OCI-LY3 (cell line): ENCODE results near the gene RAD21L1.
A peak's percentile ranks its signal among the peaks of the same experiment; 100 is the strongest.

Experiments used
- H2AFZ ChIP-seq: fragments of 200-600, 300-600 bp; shearing (Covaris generic); 2 replicates; pipeline ENCODE4 v1.6.0; 2014; ENCODE audit warnings: antibody characterized with exemption, low read depth, low read length
- H3K27ac ChIP-seq: fragments of 200-600, 300-600 bp; sonication (generic); 2 replicates; pipeline ENCODE4 v1.5.1; 2014; ENCODE audit warnings: mild to moderate bottlenecking, low read length, moderate library complexity, mixed read lengths
- H3K27me3 ChIP-seq: fragments of 200-600, 300-600 bp; sonication (generic); 2 replicates; pipeline ENCODE4 v1.6.1; 2014; ENCODE audit warnings: low read depth, low read length, mixed read lengths
- H3K36me3 ChIP-seq: fragments of 200-600, 300-600 bp; sonication (generic); replicated peaks from 2 replicates; pipeline ENCODE3; 2014; ENCODE audit warnings: low read depth, low read length, mixed read lengths
- H3K4me1 ChIP-seq: fragments of 300-600, 200-600 bp; sonication (generic); 2 replicates; pipeline ENCODE4 v1.6.1; 2014; ENCODE audit warnings: low read length, mixed read lengths
- H3K4me2 ChIP-seq: fragments of 200-600, 300-600 bp; sonication (generic); 2 replicates; pipeline ENCODE4 v1.6.1; 2014; ENCODE audit warnings: low read length, mixed read lengths
- H3K4me3 ChIP-seq: fragments of 300-600, 200-600 bp; sonication (generic); 2 replicates; pipeline ENCODE4 v1.5.1; 2014; ENCODE audit warnings: antibody characterized with exemption, mild to moderate bottlenecking, low read length, moderate library complexity
- H3K79me2 ChIP-seq: fragments of 300-600, 200-600 bp; shearing (Covaris generic); 2 replicates; pipeline ENCODE4 v1.6.1; 2014; ENCODE audit warnings: mild to moderate bottlenecking, low read length, mixed read lengths
- H3K9ac ChIP-seq: fragments of 300-600, 200-600 bp; shearing (Covaris generic); 2 replicates; pipeline ENCODE4 v1.6.0; 2014; ENCODE audit warnings: mild to moderate bottlenecking, low read length, moderate library complexity
- H3K9me3 ChIP-seq: fragments of 200-600, 300-600 bp; shearing (Covaris generic); 2 replicates; pipeline ENCODE4 v1.6.1; 2014; ENCODE audit warnings: low read length, mixed read lengths; ENCODE audit not compliant: insufficient read depth
- H4K20me1 ChIP-seq: fragments of 200-600, 300-600 bp; sonication (generic); 2 replicates; pipeline ENCODE4 v1.6.1; 2016; ENCODE audit warnings: low read length, mixed read lengths; ENCODE audit not compliant: insufficient read depth
- EZH2phosphoT487 ChIP-seq: fragments of 200-600 bp; shearing (Covaris generic); IDR thresholded peaks from 2 replicates; pipeline ENCODE4 v1.6.1; 2018; ENCODE audit warnings: antibody characterized with exemption, mixed run types, low read depth
- TF ChIP-seq, protein P1 (sequence below): fragments of 200-600, 300-600 bp; sonication (generic); IDR thresholded peaks from 2 replicates; pipeline ENCODE4 v1.5.1; 2014; ENCODE audit warnings: antibody characterized with exemption, low read length, low read depth

Gene RAD21L1

DNA sequence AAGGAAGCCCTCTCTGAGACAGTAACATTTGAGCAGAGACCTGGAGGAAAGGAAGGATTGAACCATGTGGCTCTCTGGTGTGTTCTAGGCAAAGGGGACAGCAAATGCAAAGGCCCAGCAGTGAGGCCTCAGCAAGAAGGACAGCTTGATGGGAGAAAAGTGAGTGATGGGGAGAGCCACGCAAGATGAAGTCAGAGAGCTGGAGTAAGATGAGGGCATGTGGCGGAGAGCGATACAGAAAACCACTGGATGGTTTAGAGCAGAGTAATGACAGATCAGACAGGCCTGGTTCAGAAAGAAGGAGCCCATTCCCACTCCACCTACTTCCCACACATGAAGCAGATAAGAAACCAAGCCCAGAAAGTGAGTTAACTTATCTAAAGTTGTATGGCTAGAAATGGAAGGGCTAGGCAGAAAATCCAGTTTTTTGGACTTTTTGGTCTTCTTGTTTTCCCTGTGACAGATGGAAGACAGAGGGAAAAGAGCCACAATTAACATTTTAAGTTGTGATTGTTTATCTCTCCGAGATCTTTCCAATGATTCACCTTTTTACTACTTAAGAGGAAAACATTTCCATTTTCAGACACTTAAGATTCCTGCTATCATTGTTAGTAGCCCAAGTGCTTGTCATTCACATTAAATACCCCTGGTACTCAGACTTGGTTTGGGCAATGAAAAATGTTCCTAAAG, 39.5 kb downstream of the RAD21L1 start:
- Histone ChIP-seq H3K4me2 (peak overlapping the region; percentile 65), H3K4me1 (peaks cover 16% of the 10 kb centered on the region), H3K9ac (peak overlapping the region; percentile 57), H3K79me2 (no peaks in the 10 kb centered on the region), H3K9me3 (peaks cover 4% of the 10 kb centered on the region; the same call in 1 of the 2 replicates), H2AFZ (peak overlapping the region; percentile 69), H3K27ac (no peak overlapping the region), H3K27me3 (peaks cover 3% of the 10 kb centered on the region; the same call in 1 of the 2 replicates), H4K20me1 (no peaks in the 10 kb centered on the region), H3K4me3 (peak overlapping the region; percentile 84), H3K36me3 (no peaks in the 10 kb centered on the region)
- no peak for TF ChIP-seq EZH2phosphoT487
- TF ChIP-seq, protein P1, sequence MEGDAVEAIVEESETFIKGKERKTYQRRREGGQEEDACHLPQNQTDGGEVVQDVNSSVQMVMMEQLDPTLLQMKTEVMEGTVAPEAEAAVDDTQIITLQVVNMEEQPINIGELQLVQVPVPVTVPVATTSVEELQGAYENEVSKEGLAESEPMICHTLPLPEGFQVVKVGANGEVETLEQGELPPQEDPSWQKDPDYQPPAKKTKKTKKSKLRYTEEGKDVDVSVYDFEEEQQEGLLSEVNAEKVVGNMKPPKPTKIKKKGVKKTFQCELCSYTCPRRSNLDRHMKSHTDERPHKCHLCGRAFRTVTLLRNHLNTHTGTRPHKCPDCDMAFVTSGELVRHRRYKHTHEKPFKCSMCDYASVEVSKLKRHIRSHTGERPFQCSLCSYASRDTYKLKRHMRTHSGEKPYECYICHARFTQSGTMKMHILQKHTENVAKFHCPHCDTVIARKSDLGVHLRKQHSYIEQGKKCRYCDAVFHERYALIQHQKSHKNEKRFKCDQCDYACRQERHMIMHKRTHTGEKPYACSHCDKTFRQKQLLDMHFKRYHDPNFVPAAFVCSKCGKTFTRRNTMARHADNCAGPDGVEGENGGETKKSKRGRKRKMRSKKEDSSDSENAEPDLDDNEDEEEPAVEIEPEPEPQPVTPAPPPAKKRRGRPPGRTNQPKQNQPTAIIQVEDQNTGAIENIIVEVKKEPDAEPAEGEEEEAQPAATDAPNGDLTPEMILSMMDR: no peak

DNA sequence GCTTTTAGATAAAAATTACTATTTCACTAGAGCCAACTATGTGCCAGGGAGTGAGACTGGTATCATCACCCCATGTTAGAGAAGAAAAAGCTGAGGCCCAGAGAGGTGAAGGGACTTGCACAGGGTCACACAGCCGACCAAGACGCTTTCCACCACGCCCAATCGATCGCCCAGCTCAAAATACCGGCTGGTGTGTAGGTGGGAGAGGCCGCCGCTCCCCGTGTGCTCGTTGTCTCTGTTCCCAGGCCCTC, 40.0 kb downstream of the RAD21L1 start:
- no peak overlapping the region for H3K27ac ChIP-seq
- no peaks in the 10 kb centered on the region for H3K79me2 ChIP-seq
- no peak for TF ChIP-seq EZH2phosphoT487
- TF ChIP-seq, protein P1: no peak
- H3K9ac ChIP-seq: peak overlapping the region; percentile 57
- H3K36me3 ChIP-seq: no peaks in the 10 kb centered on the region
- H3K27me3 ChIP-seq: no peaks in the 10 kb centered on the region; the same call in 1 of the 2 replicates
- H4K20me1 ChIP-seq: no peaks in the 10 kb centered on the region
- H3K4me2 ChIP-seq: peak overlapping the region; percentile 65
- peak overlapping the region; percentile 69 for H2AFZ ChIP-seq
- H3K4me3 ChIP-seq: peak overlapping the region; percentile 84
- H3K4me1 ChIP-seq: peaks cover 16% of the 10 kb centered on the region
- peaks cover 4% of the 10 kb centered on the region; the same call in 1 of the 2 replicates for H3K9me3 ChIP-seq

DNA sequence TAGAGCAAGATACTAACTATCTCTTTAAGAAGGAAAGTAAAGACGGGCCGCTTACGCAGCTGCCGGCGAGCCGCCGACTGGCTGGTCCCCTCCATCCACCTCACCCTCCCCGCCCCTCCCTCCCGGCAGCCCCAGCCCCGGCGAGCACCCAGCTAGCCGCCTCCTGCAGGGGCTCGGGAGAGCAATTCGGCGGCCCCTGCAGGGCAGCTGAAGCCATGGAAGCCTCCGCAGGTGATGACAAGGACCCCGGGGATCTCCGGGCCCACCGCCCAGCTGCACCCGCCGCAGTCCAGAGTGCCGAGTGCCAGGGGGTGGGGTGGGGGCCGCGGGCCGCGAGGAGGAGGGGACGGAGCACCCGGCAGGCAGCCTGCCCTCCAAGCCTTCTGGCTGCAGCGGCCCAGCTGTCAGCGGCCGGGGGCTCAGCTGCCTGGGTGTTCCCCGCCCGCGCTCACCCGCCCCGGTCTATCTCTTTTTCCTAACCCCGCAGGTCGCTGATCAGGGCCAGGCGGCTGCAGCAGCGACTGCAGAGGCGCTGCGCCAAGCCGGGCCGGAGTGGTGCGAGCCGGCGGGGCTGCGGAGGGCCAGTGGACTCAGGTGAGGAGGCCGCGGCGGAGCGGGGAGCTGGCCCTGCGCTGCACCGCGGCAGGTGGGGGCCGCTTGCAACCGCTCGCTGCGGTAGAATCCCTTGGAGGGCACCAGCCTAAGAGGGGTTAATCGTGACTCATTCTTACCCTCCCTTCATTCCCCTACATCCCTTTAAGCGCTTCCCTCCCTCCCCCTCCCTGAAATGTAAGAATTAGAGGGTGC, 40.5 kb downstream of the RAD21L1 start, which contains the start of gene SNPH:
TSS of gene SNPH (plus strand) at position 128 of the 807 bp plus-strand sequence. CDS start 29,946 bp downstream, outside the sequence.
- peaks cover 4% of the 10 kb centered on the region; the same call in 1 of the 2 replicates for H3K9me3 ChIP-seq
- H4K20me1 ChIP-seq: no peaks in the 10 kb centered on the region
- TF ChIP-seq, protein P1: no peak
- H3K4me1 ChIP-seq: peaks cover 16% of the 10 kb centered on the region
- no peaks in the 10 kb centered on the region for H3K27me3 ChIP-seq
- H2AFZ ChIP-seq: peak within 1 kb of the TSS; percentile 69
- no peaks in the 10 kb centered on the region for H3K79me2 ChIP-seq
- peak within 1 kb of the TSS; percentile 57 for H3K9ac ChIP-seq
- peak within 1 kb of the TSS; percentile 84 for H3K4me3 ChIP-seq
- no peak within 1 kb of the TSS for H3K27ac ChIP-seq
- H3K36me3 ChIP-seq: no peaks in the 10 kb centered on the region
- peak within 1 kb of the TSS; percentile 65 for H3K4me2 ChIP-seq

DNA sequence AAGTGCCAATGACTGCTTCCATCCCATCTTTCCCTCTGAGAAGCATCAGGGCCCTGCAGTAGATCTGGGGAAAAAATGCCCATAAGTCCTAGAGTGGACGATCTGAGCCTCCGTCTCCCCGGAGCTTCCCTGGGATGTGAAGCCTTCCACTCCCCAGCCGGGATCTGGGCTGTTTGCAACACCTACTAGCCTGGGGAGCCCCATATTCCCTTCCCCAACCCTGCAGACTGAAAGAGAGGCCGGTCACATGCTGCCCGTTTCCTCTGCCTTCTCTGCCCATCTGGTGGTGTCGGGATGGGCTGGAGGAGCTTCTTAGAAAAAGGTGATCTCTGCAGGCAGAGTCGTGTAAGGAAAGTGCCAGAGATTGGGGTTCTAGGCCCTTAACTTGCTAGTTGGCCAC, 41.3 kb downstream of the RAD21L1 start:
- H3K4me3 ChIP-seq: peak overlapping the region; percentile 84
- H3K4me2 ChIP-seq: peak overlapping the region; percentile 65
- no peaks in the 10 kb centered on the region for H3K36me3 ChIP-seq
- H3K4me1 ChIP-seq: peaks cover 16% of the 10 kb centered on the region
- no peaks in the 10 kb centered on the region for H3K79me2 ChIP-seq
- H3K9me3 ChIP-seq: peaks cover 3% of the 10 kb centered on the region; the same call in 1 of the 2 replicates
- no peak overlapping the region for H3K27ac ChIP-seq
- no peak overlapping the region for H2AFZ ChIP-seq
- H3K27me3 ChIP-seq: no peaks in the 10 kb centered on the region
- no peaks in the 10 kb centered on the region for H4K20me1 ChIP-seq
- H3K9ac ChIP-seq: no peak overlapping the region
- TF ChIP-seq, protein P1: no peak
- TF ChIP-seq EZH2phosphoT487: no peak
